B cell (primary cell): ENCODE results near the gene TNMD. TPM values are rescaled to one million over a fixed set of nuclear protein-coding genes. Genes with fewer than 3 reads are reported as not detected.

ENCODE experiments used
- ATAC-seq: fragments of 200-7000 bp; cut with Tn5 transposase; one replicate; pipeline ENCODE4 v1.10.0; 2021; ENCODE audit warnings: low read depth, mild to moderate bottlenecking, moderate number of reproducible peaks, moderate library complexity
- CTCF ChIA-PET: fragments of 350-600 bp; sonication (Branson Sonifier 250); formaldehyde crosslinking; loops from one replicate; lab custom pipeline; 2021; ENCODE audit warnings: antibody characterized with exemption, inconsistent platforms; lab: Charles Lee
- POLR2A ChIA-PET: fragments of 350-600 bp; sonication (Branson Sonifier 250); formaldehyde crosslinking; loops from one replicate; lab custom pipeline; 2021; ENCODE audit warnings: antibody characterized with exemption; lab: Charles Lee
- DNase-seq: peaks from one replicate; pipeline ENCODE4 v3.0.0; 2013
- H2AFZ ChIP-seq: 2 replicates; pipeline ENCODE4 v1.6.1; 2012; ENCODE audit warnings: mild to moderate bottlenecking, low read depth, low read length; ENCODE audit not compliant: insufficient read depth, poor library complexity, severe bottlenecking
- H3K27ac ChIP-seq, 2 donors: 1 replicate in 1 of 2; 2 replicates in 1 of 2; pipeline ENCODE4 v1.5.1; 2012 to 2013; ENCODE audit warnings: low read length in 2 of 2, mild to moderate bottlenecking in 2 of 2, moderate library complexity in 1 of 2
- H3K27me3 ChIP-seq, 4 experiments: fragments of 200-600 bp in 1 of 4; sonication (generic) in 1 of 4; replicated peaks in 1 of 4; 1 replicate in 2 of 4; 2 replicates in 2 of 4; pipeline versions ENCODE4 v1.6.1 to v1.7.0; 2013 to 2016; ENCODE audit warnings: low read length in 3 of 4, mild to moderate bottlenecking in 2 of 4, mixed read lengths in 1 of 4, moderate library complexity in 1 of 4; ENCODE audit not compliant: insufficient read depth in 4 of 4, control insufficient read depth in 3 of 4; ENCODE audit errors: control extremely low read depth in 1 of 4
- H3K36me3 ChIP-seq, 2 experiments: replicated peaks in 1 of 2; 1 replicate in 1 of 2; 2 replicates in 1 of 2; pipeline versions ENCODE4 v1.6.1 to v1.7.1; 2013; ENCODE audit warnings: low read length in 1 of 2; ENCODE audit not compliant: insufficient read depth in 2 of 2, control insufficient read depth in 1 of 2; ENCODE audit errors: control extremely low read depth in 1 of 2, extremely low read depth in 1 of 2
- H3K4me1 ChIP-seq, 2 donors: fragments of 200-600 bp in 1 of 2; sonication (generic) in 1 of 2; 1 replicate in 1 of 2; 2 replicates in 1 of 2; pipeline versions ENCODE4 v1.5.1 to v1.6.1; 2013 to 2017; ENCODE audit warnings: low read length in 2 of 2; ENCODE audit not compliant: control insufficient read depth in 2 of 2, insufficient read depth in 2 of 2
- H3K4me2 ChIP-seq: replicated peaks from 2 replicates; pipeline ENCODE3; 2012; ENCODE audit warnings: mild to moderate bottlenecking, low read depth, low read length; ENCODE audit not compliant: poor library complexity, severe bottlenecking
- H3K4me3 ChIP-seq, 5 experiments: fragments of 200-600 bp in 1 of 5; sonication (generic) in 1 of 5; 1 replicate in 3 of 5; 2 replicates in 2 of 5; pipeline versions ENCODE4 v1.5.1 to v1.7.0; 2011 to 2016; ENCODE audit warnings: low read length in 4 of 5, mild to moderate bottlenecking in 4 of 5, low read depth in 2 of 5, control low read depth in 1 of 5, moderate library complexity in 1 of 5; ENCODE audit not compliant: insufficient read depth in 1 of 5; ENCODE audit errors: control extremely low read depth in 1 of 5, extremely low read depth in 1 of 5
- H3K79me2 ChIP-seq: fragments of 200-600 bp; sonication (generic); one replicate; pipeline ENCODE4 v1.6.0; 2016; ENCODE audit warnings: low read length; ENCODE audit not compliant: control insufficient read depth, insufficient read depth
- H3K9ac ChIP-seq: fragments of 200-600 bp; sonication (generic); 2 replicates; pipeline ENCODE4 v1.6.1; 2017; ENCODE audit warnings: mild to moderate bottlenecking, low read length, moderate library complexity
- H3K9me3 ChIP-seq, 3 donors: one replicate each; pipeline versions ENCODE4 v1.6.1 to v1.7.1; 2013; ENCODE audit warnings: low read length in 2 of 3; ENCODE audit not compliant: control insufficient read depth in 2 of 3, insufficient read depth in 1 of 3; ENCODE audit errors: control extremely low read depth in 1 of 3
- H4K20me1 ChIP-seq: 2 replicates; pipeline ENCODE4 v1.6.0; 2012; ENCODE audit warnings: mild to moderate bottlenecking, low read length; ENCODE audit not compliant: insufficient read depth, control insufficient read depth, poor library complexity, severe bottlenecking
- H3K27ac Mint-ChIP-seq: one replicate; pipeline ENCODE4 v1.8.0; 2021; ENCODE audit warnings: mixed read lengths
- H3K27me3 Mint-ChIP-seq: one replicate; pipeline ENCODE4 v1.8.0; 2021; ENCODE audit warnings: mixed read lengths
- H3K4me1 Mint-ChIP-seq: one replicate; pipeline ENCODE4 v1.8.0; 2021; ENCODE audit warnings: mixed read lengths
- H3K4me3 Mint-ChIP-seq: one replicate; pipeline ENCODE4 v1.8.0; 2021; ENCODE audit warnings: mixed read lengths
- H3K9me3 Mint-ChIP-seq: one replicate; pipeline ENCODE4 v1.8.0; 2022; ENCODE audit warnings: mixed read lengths; ENCODE audit not compliant: insufficient read depth
- CTCF ChIP-seq: fragments of 200-600 bp; IDR thresholded peaks from one replicate; pipeline ENCODE4 v1.8.0; 2022; ENCODE audit warnings: antibody characterized with exemption, mild to moderate bottlenecking
- EZH2 ChIP-seq: IDR thresholded peaks from 2 replicates; pipeline ENCODE4 v1.6.1; 2012; ENCODE audit warnings: borderline replicate concordance, low read depth, mild to moderate bottlenecking, moderate library complexity, low read length; ENCODE audit not compliant: insufficient read depth, poor library complexity, severe bottlenecking
- WGBS: methylation state at CpG from one replicate; pipeline ENCODE4 v1.1.5; 2013; ENCODE audit warnings: missing lambda C conversion rate; ENCODE audit not compliant: insufficient coverage; 5-methylcytosine and 5-hydroxymethylcytosine counted together
- intact Hi-C: fragments of 100-400 bp; cut with micrococcal nuclease; formaldehyde crosslinking; loops from one replicate; pipeline ENCODE4 v1.10.0; 2022
- polyA plus RNA-seq: library from polyadenylated mRNA; depleted of rRNA; stranded (reverse); fragments of >200 nt; gene quantifications from 2 replicates; pipeline ENCODE4 v1.2.3, GENCODE V29; 2012
- total RNA-seq, 2 donors: library from RNA; stranded (reverse); fragments of 120-200 nt in 1 of 2; gene quantifications; 1 replicate in 1 of 2; 2 replicates in 1 of 2; pipeline versions ENCODE4 v1.2.3 to v1.2.4, GENCODE V29; 2013 to 2022

Gene TNMD
- total and polyA plus RNA-seq, 2 donors (not counting 1 experiment from before 2014, with no cell fraction given): not detected

GRCh38 chrX:100647095-100647494 is 62.4 kb downstream of the TNMD start:
- H3K27me3 Mint-ChIP-seq: peaks cover 21% of the 10 kb centered on the region
- no peaks in the 10 kb centered on the region for H3K79me2 ChIP-seq
- CTCF ChIA-PET: no interaction called here
- H3K9ac ChIP-seq: no peak overlapping the region
- H3K9me3 Mint-ChIP-seq: no peaks in the 10 kb centered on the region
- no peaks in the 10 kb centered on the region for H3K9me3 ChIP-seq
- no peak overlapping the region for H3K4me2 ChIP-seq
- no CpG with 5 or more reads among the region's 1 CpG for WGBS
- intact Hi-C loops: no loop called here
- POLR2A ChIA-PET: no interaction called here
- no peak overlapping the region for H3K4me3 Mint-ChIP-seq
- ATAC-seq (no peak), DNase-seq (no peak)
- H3K36me3 ChIP-seq: no peaks in the 10 kb centered on the region
- no peak overlapping the region for H3K4me3 ChIP-seq
- no peaks in the 10 kb centered on the region for H4K20me1 ChIP-seq
- H3K27ac Mint-ChIP-seq: no peak overlapping the region
- H2AFZ ChIP-seq: no peak overlapping the region
- H3K27ac ChIP-seq: no peak overlapping the region
- H3K4me1 Mint-ChIP-seq: no peaks in the 10 kb centered on the region
- peaks cover 0 to 8% (median 0%) of the 10 kb centered on the region in 4 experiments for H3K27me3 ChIP-seq
- H3K4me1 ChIP-seq: no peaks in the 10 kb centered on the region
- no peak for TF ChIP-seq CTCF

- Histone ChIP-seq H3K4me1 (no peaks in the 10 kb centered on the region), H2AFZ (no peak overlapping the region), H3K4me3 (no peak overlapping the region), H3K27me3 (peaks cover 0 to 8% (median 0%) of the 10 kb centered on the region in 4 experiments), H3K9ac (no peak overlapping the region), H3K4me2 (no peak overlapping the region), H4K20me1 (no peaks in the 10 kb centered on the region), H3K79me2 (no peaks in the 10 kb centered on the region), H3K36me3 (no peaks in the 10 kb centered on the region), H3K9me3 (no peaks in the 10 kb centered on the region), H3K27ac (no peak overlapping the region)
- TF ChIP-seq EZH2: no peak
- no peak for TF ChIP-seq CTCF
- ChIA-PET POLR2A (no interaction called here), CTCF (no interaction called here)
- H3K27ac Mint-ChIP-seq: no peak overlapping the region
- H3K4me3 Mint-ChIP-seq: no peak overlapping the region
- peaks cover 15% of the 10 kb centered on the region for H3K27me3 Mint-ChIP-seq
- no peaks in the 10 kb centered on the region for H3K9me3 Mint-ChIP-seq
- intact Hi-C loops: no loop called here
- DNase-seq: no peak
- 100% methylated on average over 1 of the region's 2 CpGs for WGBS
- H3K4me1 Mint-ChIP-seq: no peaks in the 10 kb centered on the region
- ATAC-seq: no peak
Measured at GRCh38 chrX:100647739-100648138, 63.0 kb downstream of the TNMD start.
